Peyer's patch (tissue), 4 donors: ENCODE results near the gene TET1.

Experiments used
- POLR2A ChIP-seq, 2 donors: fragments of 450-650 bp; IDR thresholded peaks; one replicate each; pipeline ENCODE4 v1.5.1; 2017; ENCODE audit warnings: antibody characterized with exemption in 2 of 2, mild to moderate bottlenecking in 2 of 2, moderate library complexity in 2 of 2
- TF ChIP-seq, protein P1 (sequence below), 6 experiments: fragments of 450-650 bp in 4 of 6; fragments of 200-600 bp in 2 of 6; sonication (generic) in 1 of 6; IDR thresholded peaks; one replicate each; pipeline ENCODE4 v1.5.1; 2017 to 2019; ENCODE audit warnings: antibody characterized with exemption in 6 of 6, mild to moderate bottlenecking in 3 of 6, moderate library complexity in 1 of 6

DNA sequence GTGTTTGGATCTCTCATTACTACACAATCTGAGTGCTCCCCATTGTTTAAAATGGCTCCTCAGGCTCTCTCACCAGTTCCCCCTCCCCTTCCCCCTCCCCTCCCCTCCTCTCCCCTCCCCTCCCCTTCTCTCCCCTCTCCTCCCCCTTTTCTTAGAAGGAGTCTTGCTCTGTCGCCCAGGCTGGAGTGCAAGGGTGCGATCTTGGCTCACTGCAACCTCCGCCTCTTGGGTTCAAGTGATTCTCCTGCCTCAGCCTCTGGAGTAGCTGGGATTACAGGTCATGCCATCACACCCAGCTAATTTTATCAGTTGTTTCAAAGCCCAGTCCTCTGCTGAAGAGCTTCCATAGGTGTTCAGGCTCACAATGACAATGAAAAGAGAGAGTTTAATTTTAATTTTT lies 157.3 kb downstream of the TET1 start:
- no peak for TF ChIP-seq POLR2A (IDR thresholded peaks at IDR 0.05)
- TF ChIP-seq, protein P1, sequence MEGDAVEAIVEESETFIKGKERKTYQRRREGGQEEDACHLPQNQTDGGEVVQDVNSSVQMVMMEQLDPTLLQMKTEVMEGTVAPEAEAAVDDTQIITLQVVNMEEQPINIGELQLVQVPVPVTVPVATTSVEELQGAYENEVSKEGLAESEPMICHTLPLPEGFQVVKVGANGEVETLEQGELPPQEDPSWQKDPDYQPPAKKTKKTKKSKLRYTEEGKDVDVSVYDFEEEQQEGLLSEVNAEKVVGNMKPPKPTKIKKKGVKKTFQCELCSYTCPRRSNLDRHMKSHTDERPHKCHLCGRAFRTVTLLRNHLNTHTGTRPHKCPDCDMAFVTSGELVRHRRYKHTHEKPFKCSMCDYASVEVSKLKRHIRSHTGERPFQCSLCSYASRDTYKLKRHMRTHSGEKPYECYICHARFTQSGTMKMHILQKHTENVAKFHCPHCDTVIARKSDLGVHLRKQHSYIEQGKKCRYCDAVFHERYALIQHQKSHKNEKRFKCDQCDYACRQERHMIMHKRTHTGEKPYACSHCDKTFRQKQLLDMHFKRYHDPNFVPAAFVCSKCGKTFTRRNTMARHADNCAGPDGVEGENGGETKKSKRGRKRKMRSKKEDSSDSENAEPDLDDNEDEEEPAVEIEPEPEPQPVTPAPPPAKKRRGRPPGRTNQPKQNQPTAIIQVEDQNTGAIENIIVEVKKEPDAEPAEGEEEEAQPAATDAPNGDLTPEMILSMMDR (IDR thresholded peaks at IDR 0.05) = no peak
